Endothelial cell (in vitro differentiated cells): ENCODE measurements around the gene LONP2. TPM values are rescaled to one million over a fixed set of nuclear protein-coding genes. Genes with fewer than 3 reads are reported as not detected.

ENCODE experiments used
- DNase-seq: peaks from one replicate; pipeline ENCODE4 v3.0.0; 2021; ENCODE audit warnings: low spot score
- H3K27ac Mint-ChIP-seq: one replicate; pipeline ENCODE4 v1.8.0; 2021; ENCODE audit warnings: mixed read lengths, inconsistent platforms; ENCODE audit not compliant: unreplicated experiment
- H3K27me3 Mint-ChIP-seq: one replicate; pipeline ENCODE4 v1.8.0; 2021; ENCODE audit warnings: mild to moderate bottlenecking, moderate library complexity, mixed read lengths, inconsistent platforms; ENCODE audit not compliant: unreplicated experiment
- H3K36me3 Mint-ChIP-seq: one replicate; pipeline ENCODE4 v1.8.0; 2021; ENCODE audit warnings: mild to moderate bottlenecking, low read depth, mixed read lengths, inconsistent platforms; ENCODE audit not compliant: unreplicated experiment
- H3K4me1 Mint-ChIP-seq: one replicate; pipeline ENCODE4 v1.8.0; 2021; ENCODE audit warnings: mild to moderate bottlenecking, mixed read lengths, inconsistent platforms; ENCODE audit not compliant: unreplicated experiment
- H3K4me3 Mint-ChIP-seq: one replicate; pipeline ENCODE4 v1.8.0; 2021; ENCODE audit warnings: mild to moderate bottlenecking, mixed read lengths, inconsistent platforms; ENCODE audit not compliant: unreplicated experiment
- H3K9me3 Mint-ChIP-seq: one replicate; pipeline ENCODE4 v1.8.0; 2021; ENCODE audit warnings: mixed read lengths, inconsistent platforms; ENCODE audit not compliant: unreplicated experiment
- CTCF ChIP-seq: fragments of 200-600 bp; sonication (generic); IDR thresholded peaks from one replicate; pipeline ENCODE4 v1.5.0; 2021; ENCODE audit warnings: antibody characterized with exemption; ENCODE audit not compliant: unreplicated experiment
- total RNA-seq: library from RNA; stranded (reverse); fragmentation: NEBNext Ultra II Directional; extraction: Animal tissue kit (Norgen Biotek cat#: 25700); gene quantifications from one replicate; pipeline ENCODE4 v1.2.1, GENCODE V29; 2021; ENCODE audit not compliant: unreplicated experiment

LONP2 gene
- total RNA-seq, 1 donor from 2014 or later: 42.6 TPM

GRCh38 chr16:48358419-48358818 lies 114.3 kb downstream of the LONP2 start:
- H3K27me3 Mint-ChIP-seq: peaks cover 9% of the 10 kb centered on the region
- peaks cover 7% of the 10 kb centered on the region for H3K36me3 Mint-ChIP-seq
- TF ChIP-seq CTCF: no peak
- no peak overlapping the region for H3K4me3 Mint-ChIP-seq
- no peak overlapping the region for H3K27ac Mint-ChIP-seq
- H3K4me1 Mint-ChIP-seq: peaks cover 17% of the 10 kb centered on the region
- no peaks in the 10 kb centered on the region for H3K9me3 Mint-ChIP-seq
- DNase-seq: no peak

GRCh38 chr16:48359983-48360382 lies 115.9 kb downstream of the LONP2 start:
- no peak overlapping the region for H3K4me3 Mint-ChIP-seq
- H3K27ac Mint-ChIP-seq: no peak overlapping the region
- H3K9me3 Mint-ChIP-seq: no peaks in the 10 kb centered on the region
- no peak for DNase-seq
- peaks cover 5% of the 10 kb centered on the region for H3K27me3 Mint-ChIP-seq
- peaks cover 21% of the 10 kb centered on the region for H3K4me1 Mint-ChIP-seq
- peaks cover 4% of the 10 kb centered on the region for H3K36me3 Mint-ChIP-seq
- no peak for TF ChIP-seq CTCF

- H3K4me3 Mint-ChIP-seq: no peak overlapping the region
- TF ChIP-seq CTCF: no peak
- peaks cover 4% of the 10 kb centered on the region for H3K36me3 Mint-ChIP-seq
- DNase-seq: no peak
- H3K4me1 Mint-ChIP-seq: peaks cover 27% of the 10 kb centered on the region
- no peak overlapping the region for H3K27ac Mint-ChIP-seq
- peaks cover 6% of the 10 kb centered on the region for H3K27me3 Mint-ChIP-seq
- H3K9me3 Mint-ChIP-seq: no peaks in the 10 kb centered on the region
Measured at GRCh38 chr16:48361012-48361411, 116.9 kb downstream of the LONP2 start.

- H3K4me3 Mint-ChIP-seq: no peak overlapping the region
- H3K9me3 Mint-ChIP-seq: no peaks in the 10 kb centered on the region
- H3K4me1 Mint-ChIP-seq: peaks cover 34% of the 10 kb centered on the region
- TF ChIP-seq CTCF: no peak
- peaks cover 4% of the 10 kb centered on the region for H3K36me3 Mint-ChIP-seq
- no peak for DNase-seq
- no peak overlapping the region for H3K27ac Mint-ChIP-seq
- H3K27me3 Mint-ChIP-seq: peaks cover 6% of the 10 kb centered on the region
Measured at GRCh38 chr16:48361540-48362144, 117.5 kb downstream of the LONP2 start.

- Mint-ChIP-seq H3K27me3 (peaks cover 1% of the 10 kb centered on the region), H3K9me3 (no peaks in the 10 kb centered on the region), H3K27ac (peak overlapping the region; percentile 78), H3K4me1 (peaks cover 50% of the 10 kb centered on the region), H3K4me3 (peak overlapping the region; percentile 85), H3K36me3 (no peaks in the 10 kb centered on the region)
- no peak for TF ChIP-seq CTCF
- DNase-seq: no peak
Measured at GRCh38 chr16:48365025-48365600, 121.0 kb downstream of the LONP2 start.
